Measurements from ENCODE around the gene TRAPPC2L.

TRAPPC2L gene

DNA sequence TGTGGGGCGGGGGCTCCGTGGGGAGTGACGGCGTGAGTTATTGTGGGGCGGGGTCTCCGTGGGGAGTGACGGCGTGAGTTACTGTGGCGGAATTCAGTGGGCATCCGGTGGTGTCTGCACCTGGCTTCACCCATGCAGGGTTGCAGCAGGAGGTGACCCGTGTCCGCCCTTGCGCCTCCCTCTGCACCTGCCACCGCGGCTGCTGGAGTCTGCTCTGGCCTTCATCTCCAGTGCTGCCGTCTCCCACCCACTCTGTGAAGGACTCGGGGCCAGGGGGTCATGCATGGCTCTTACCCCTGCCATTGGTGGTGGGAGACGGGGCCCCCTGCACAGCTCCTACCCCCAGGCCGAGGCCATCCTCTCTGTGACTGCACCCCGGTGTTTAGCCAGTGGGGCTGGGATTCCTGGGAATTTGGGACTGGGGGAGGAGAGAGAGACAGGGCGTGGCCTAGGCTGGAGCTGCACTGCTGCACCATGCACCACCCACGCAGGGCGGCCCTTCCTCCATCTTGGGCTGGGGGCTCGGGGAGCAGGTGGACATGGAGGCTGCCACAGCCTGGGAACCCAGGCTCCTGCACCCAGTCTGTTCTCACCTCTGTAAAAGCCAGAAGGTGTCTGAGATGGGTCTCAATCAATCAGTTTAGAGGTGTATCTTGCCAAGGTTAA is 10.8 kb downstream of the TRAPPC2L start:
- Mint-ChIP-seq H3K36me3 (ENCODE audit: low read depth) (no peaks in the 10 kb centered on the region), H3K9me3 (no peaks in the 10 kb centered on the region), H3K27me3 (ENCODE audit: low read depth, poor library complexity) (peaks cover 3% of the 10 kb centered on the region), H3K4me3 (no peak overlapping the region), H3K27ac (no peak overlapping the region), H3K4me1 (peaks cover 21% of the 10 kb centered on the region)
- no peak for DNase-seq
- TF ChIP-seq, protein P1, sequence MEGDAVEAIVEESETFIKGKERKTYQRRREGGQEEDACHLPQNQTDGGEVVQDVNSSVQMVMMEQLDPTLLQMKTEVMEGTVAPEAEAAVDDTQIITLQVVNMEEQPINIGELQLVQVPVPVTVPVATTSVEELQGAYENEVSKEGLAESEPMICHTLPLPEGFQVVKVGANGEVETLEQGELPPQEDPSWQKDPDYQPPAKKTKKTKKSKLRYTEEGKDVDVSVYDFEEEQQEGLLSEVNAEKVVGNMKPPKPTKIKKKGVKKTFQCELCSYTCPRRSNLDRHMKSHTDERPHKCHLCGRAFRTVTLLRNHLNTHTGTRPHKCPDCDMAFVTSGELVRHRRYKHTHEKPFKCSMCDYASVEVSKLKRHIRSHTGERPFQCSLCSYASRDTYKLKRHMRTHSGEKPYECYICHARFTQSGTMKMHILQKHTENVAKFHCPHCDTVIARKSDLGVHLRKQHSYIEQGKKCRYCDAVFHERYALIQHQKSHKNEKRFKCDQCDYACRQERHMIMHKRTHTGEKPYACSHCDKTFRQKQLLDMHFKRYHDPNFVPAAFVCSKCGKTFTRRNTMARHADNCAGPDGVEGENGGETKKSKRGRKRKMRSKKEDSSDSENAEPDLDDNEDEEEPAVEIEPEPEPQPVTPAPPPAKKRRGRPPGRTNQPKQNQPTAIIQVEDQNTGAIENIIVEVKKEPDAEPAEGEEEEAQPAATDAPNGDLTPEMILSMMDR (IDR thresholded peaks at IDR 0.05): no peak

DNA sequence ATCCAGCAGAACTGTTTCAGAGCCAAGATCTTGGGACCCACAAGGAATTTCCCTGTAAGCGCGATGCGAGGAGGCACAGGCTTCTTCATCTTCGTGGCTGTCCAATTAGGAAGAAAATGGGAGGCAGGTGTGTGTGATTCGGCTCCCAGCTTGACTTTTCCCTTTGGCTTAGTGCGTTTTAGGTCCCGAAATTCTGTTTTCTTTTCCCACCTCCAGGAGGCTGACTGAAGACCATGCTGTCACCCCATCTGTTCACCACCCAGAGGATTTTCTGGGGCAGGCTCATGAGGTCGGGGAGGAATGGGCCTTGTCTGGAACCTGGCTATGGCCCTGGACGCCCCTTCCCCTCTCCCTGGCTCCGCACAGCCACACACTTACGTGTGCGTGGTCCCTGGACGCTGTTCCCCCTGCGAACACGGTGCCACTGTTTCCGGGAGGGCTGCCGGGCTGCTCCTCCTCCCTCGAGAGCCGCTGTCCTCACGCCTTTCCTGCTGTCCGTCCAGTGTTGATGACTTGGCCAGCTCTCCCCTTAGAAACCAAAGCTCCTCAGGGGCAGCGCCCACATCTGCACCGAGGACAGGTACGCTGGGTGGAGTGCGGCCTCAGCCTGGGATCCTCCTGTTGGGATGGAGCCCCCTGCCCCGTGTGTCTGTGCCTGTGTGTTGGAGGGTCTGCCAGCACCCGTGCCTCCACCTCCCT is 12.2 kb downstream of the TRAPPC2L start:
- Mint-ChIP-seq H3K27me3 (ENCODE audit: low read depth, poor library complexity) (peaks cover 3% of the 10 kb centered on the region), H3K4me3 (no peak overlapping the region), H3K4me1 (peaks cover 21% of the 10 kb centered on the region), H3K27ac (peak overlapping the region; percentile 66), H3K36me3 (ENCODE audit: low read depth) (no peaks in the 10 kb centered on the region), H3K9me3 (no peaks in the 10 kb centered on the region)
- TF ChIP-seq, protein P1 (IDR thresholded peaks at IDR 0.05): no peak
- no peak for DNase-seq

DNA sequence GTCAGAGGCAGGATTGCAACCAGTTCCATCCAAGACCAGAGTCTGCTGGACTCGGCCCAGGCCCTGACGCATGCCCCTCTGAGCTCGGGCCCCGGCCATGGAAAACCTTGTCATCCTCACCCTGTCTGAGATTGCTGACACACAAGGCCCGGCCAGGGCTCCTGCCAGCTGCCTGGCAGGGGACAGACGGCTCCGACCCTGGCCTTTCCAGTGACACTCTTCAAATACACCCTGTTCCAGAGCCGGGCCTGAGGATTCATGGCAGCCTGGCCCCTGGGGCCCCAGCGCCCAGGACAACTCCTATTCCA is 12.7 kb downstream of the TRAPPC2L start:
- peaks cover 3% of the 10 kb centered on the region for H3K27me3 Mint-ChIP-seq (ENCODE audit: low read depth, poor library complexity)

DNA sequence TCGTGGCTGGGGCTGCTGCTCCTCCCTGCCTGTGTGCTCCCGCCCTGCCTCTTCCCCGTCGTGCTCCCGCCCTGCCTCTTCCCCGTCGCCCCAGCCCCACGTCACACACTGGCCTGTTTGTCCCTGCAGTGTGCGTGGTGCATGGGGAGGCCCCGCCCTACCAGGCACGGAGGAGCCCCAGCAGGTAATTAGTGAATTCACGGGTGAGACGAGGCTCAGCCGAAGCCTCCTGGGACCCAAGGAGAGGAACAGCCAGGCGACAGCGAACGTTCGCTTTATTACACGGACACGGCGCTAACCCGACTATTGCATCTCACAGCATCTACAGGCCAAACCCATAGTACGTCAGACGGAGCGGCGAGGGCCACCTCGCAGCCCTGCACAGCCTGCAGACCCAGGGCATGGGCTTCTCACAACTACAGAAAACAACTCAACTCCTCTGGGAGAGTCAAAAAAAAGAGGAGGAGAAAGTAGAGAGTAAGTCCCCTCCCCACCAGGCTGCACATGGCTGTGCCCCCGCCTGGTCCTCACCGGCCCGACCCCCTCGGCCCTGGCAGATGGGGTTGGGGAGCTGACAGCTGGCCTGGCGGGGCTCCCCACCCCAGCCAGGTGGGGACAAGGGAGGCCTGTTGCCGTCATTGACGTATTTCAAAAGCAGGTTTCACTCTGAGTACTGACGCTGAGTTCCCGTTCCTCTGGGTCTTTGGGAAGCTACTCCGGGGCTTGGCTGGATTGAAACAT is 13.9 kb downstream of the TRAPPC2L start:
- no peaks in the 10 kb centered on the region for H3K9me3 Mint-ChIP-seq
- DNase-seq: no peak
- H3K36me3 Mint-ChIP-seq (ENCODE audit: low read depth): no peaks in the 10 kb centered on the region
- peak overlapping the region; percentile 72 for H3K27ac Mint-ChIP-seq
- no peak overlapping the region for H3K4me3 Mint-ChIP-seq
- peaks cover 27% of the 10 kb centered on the region for H3K4me1 Mint-ChIP-seq
- peaks cover 11% of the 10 kb centered on the region for H3K27me3 Mint-ChIP-seq (ENCODE audit: low read depth, poor library complexity)
- TF ChIP-seq, protein P1 (IDR thresholded peaks at IDR 0.05): no peak

More for the DNA sequence above, 12.7 kb downstream of the TRAPPC2L start:
- TF ChIP-seq, protein P1 (IDR thresholded peaks at IDR 0.05): no peak
- DNase-seq: no peak
- Mint-ChIP-seq H3K4me3 (no peak overlapping the region), H3K9me3 (no peaks in the 10 kb centered on the region), H3K27ac (no peak overlapping the region), H3K36me3 (ENCODE audit: low read depth) (no peaks in the 10 kb centered on the region), H3K4me1 (peaks cover 21% of the 10 kb centered on the region)

DNA sequence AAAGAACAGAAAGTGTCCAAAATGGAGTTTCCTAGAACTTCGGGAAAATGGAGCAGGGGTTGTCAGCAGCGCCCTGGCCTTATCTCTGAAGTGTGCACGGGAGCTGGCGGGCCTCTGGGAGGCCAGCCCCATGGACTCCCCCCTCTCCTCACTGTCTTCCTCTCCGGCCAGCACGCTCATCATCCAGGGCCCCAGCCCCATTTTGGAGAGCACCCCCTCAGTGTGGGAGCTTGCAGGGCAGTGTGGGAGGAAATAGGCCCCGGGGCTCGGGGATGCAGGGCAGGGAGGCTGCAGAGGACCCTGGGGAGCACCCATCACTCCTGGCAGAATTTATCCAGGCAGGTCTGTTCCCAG is 14.4 kb downstream of the TRAPPC2L start:
- no peaks in the 10 kb centered on the region for H3K9me3 Mint-ChIP-seq
- no peak for DNase-seq
- no peaks in the 10 kb centered on the region for H3K36me3 Mint-ChIP-seq (ENCODE audit: low read depth)
- peaks cover 15% of the 10 kb centered on the region for H3K27me3 Mint-ChIP-seq (ENCODE audit: low read depth, poor library complexity)
- H3K4me3 Mint-ChIP-seq: no peak overlapping the region
- peak overlapping the region; percentile 72 for H3K27ac Mint-ChIP-seq
- TF ChIP-seq, protein P1 (IDR thresholded peaks at IDR 0.05): no peak
- peaks cover 32% of the 10 kb centered on the region for H3K4me1 Mint-ChIP-seq
